MM.1S (cell line): ENCODE results near the gene GAREM2.

Experiments
- CTCF ChIP-seq: fragments of 300-600 bp; sonication (generic); IDR thresholded peaks from 2 replicates; pipeline ENCODE4 v1.5.1; 2016; ENCODE audit warnings: antibody characterized with exemption, low read length, mixed read lengths
- EZH2 ChIP-seq: fragments of 300-600 bp; sonication (generic); optimal IDR thresholded peaks from 2 replicates; pipeline ENCODE3; 2017; ENCODE audit warnings: low read depth, mild to moderate bottlenecking, antibody characterized with exemption, low read length, mixed read lengths

GRCh38 chr2:26185304-26185928 is 12.5 kb downstream of the GAREM2 start:
- no peak for TF ChIP-seq CTCF
- TF ChIP-seq EZH2 = no peak
